HG02610 (cell line): ENCODE results near the gene IPO9.
"Not testable (repeated sequence)": the region's sequence is repeated elsewhere in the genome, so short reads cannot be mapped to it uniquely, and the experiment has no call there.

Experiments used
- ATAC-seq: cut with Tn5 transposase; IDR thresholded peaks from one replicate; pipeline ENCODE4 v1.9.1; 2021; ENCODE audit warnings: mild to moderate bottlenecking, moderate library complexity; ENCODE audit not compliant: unreplicated experiment

IPO9 gene

GRCh38 chr1:201808633-201808990, 20.3 kb upstream of the IPO9 start:
- ATAC-seq, result no peak

GRCh38 chr1:201809876-201810275, 19.1 kb upstream of the IPO9 start:
- no peak for ATAC-seq

- no peak for ATAC-seq
Observed at GRCh38 chr1:201810466-201811216, 18.3 kb upstream of the IPO9 start.

- no peak for ATAC-seq
Observed at GRCh38 chr1:201813226-201813625, 15.7 kb upstream of the IPO9 start.

- ATAC-seq, result no peak
Observed at GRCh38 chr1:201816309-201816854, 12.6 kb upstream of the IPO9 start.

GRCh38 chr1:201818971-201819750, 9.8 kb upstream of the IPO9 start:
- no peak for ATAC-seq

GRCh38 chr1:201820413-201820812, 8.5 kb upstream of the IPO9 start:
- ATAC-seq, result no peak

- ATAC-seq, result no peak
Observed at GRCh38 chr1:201825245-201825644, 3.7 kb upstream of the IPO9 start.

- ATAC-seq, result no peak
Observed at GRCh38 chr1:201826830-201827229, 2.1 kb upstream of the IPO9 start.

- no peak for ATAC-seq
Observed at GRCh38 chr1:201827321-201828216, 1.4 kb upstream of the IPO9 start.

GRCh38 chr1:201828217-201828819, 639 bp upstream of the IPO9 start:
- ATAC-seq, result no peak

GRCh38 chr1:201831371-201831770, 2.4 kb downstream of the IPO9 start:
- no peak for ATAC-seq

- no peak for ATAC-seq
Observed at GRCh38 chr1:201834621-201835020, 5.7 kb downstream of the IPO9 start.

GRCh38 chr1:201838381-201838780, 9.4 kb downstream of the IPO9 start:
- ATAC-seq, result no peak

GRCh38 chr1:201839089-201839488, 10.1 kb downstream of the IPO9 start:
- ATAC-seq, result not testable (repeated sequence)

GRCh38 chr1:201840055-201840454, 11.1 kb downstream of the IPO9 start:
- ATAC-seq, result no peak

- ATAC-seq, result no peak
Observed at GRCh38 chr1:201840490-201840889, 11.5 kb downstream of the IPO9 start.

- no peak for ATAC-seq
Observed at GRCh38 chr1:201841265-201841912, 12.4 kb downstream of the IPO9 start.

GRCh38 chr1:201842472-201843027, 13.6 kb downstream of the IPO9 start:
- ATAC-seq, result no peak
